Bronchial epithelial cell (primary cell): ENCODE data around the gene MAT2B. TPM values are rescaled to one million over a fixed set of nuclear protein-coding genes. Genes with fewer than 3 reads are reported as not detected.

ENCODE experiments used
- DNase-seq: peaks from one replicate; pipeline ENCODE4 v3.0.0-alpha.2; 2010; ENCODE audit warnings: low read depth
- FAIRE-seq: peaks from 2 replicates; lab custom pipeline; 2011; peaks lifted over from hg19 to GRCh38; lab: Jason Lieb, UNC
- H3K27me3 ChIP-seq: 2 replicates; pipeline ENCODE4 v1.5.1; 2011; ENCODE audit warnings: low read length; ENCODE audit not compliant: control insufficient read depth, insufficient read depth
- H3K36me3 ChIP-seq: 2 replicates; pipeline ENCODE4 v1.5.1; 2011; ENCODE audit warnings: low read length; ENCODE audit not compliant: control insufficient read depth, insufficient read depth
- H3K4me3 ChIP-seq: 2 replicates; pipeline ENCODE4 v1.5.1; 2011; ENCODE audit warnings: mild to moderate bottlenecking, low read depth, low read length, control low read depth
- CTCF ChIP-seq: IDR thresholded peaks from 2 replicates; pipeline ENCODE4 v1.5.1; 2011; ENCODE audit warnings: mild to moderate bottlenecking, moderate library complexity, low read length, control low read depth, inconsistent platforms; ENCODE audit not compliant: insufficient read depth, severe bottlenecking
- total RNA-seq: library from RNA; depleted of rRNA; stranded (reverse); fragments of >200 nt; gene quantifications from 2 replicates; pipeline ENCODE4 v1.2.1, GENCODE V29; 2014

The MAT2B gene
- total RNA-seq, 1 donor from 2014 or later = 71.1 TPM

GRCh38 chr5:163475411-163475810 lies 30.0 kb upstream of the MAT2B start:
- no peak for TF ChIP-seq CTCF
- no peaks in the 10 kb centered on the region for H3K36me3 ChIP-seq
- no peak for FAIRE-seq

DNA sequence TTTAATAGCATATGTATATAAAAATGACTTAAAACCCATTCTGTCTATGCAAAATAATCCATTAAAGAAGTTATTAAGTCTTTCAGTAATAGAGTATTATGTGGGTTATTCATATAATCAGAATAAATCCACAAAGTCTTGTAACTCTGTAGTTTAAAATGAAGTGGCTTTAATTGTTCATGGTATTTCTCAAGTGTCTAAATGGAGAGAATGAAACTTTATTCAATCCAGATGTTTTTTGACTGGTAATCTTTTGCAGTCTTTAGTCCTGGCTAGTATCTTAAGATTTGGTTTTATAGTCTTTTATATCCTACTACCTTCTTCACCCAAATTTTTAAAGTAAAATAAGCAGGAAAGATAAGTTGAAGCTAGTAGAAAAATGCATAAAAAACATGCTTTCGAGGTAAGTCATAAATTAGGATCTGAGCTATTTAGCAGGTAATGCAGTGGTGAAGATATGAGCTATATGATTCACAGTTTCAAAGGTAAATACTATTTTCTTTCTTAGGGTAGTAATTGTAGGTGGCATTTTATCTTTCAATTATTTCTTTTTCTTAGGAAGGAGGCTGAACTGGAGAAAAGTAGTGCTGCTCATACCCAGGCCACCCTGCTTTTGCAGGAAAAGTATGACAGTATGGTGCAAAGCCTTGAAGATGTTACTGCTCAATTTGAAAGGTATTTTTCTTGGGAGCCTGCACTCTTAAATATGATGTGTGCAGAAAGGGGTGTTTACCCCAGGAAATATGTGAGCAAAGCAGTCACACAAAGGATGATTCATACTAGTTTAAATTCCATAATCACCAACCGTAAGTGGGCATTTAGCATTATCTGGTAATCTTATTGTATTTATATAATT lies 27.1 kb upstream of the MAT2B start:
- no peak for TF ChIP-seq CTCF
- DNase-seq = peak; percentile 72

More at GRCh38 chr5:163475411-163475810, 30.0 kb upstream of the MAT2B start:
- H3K27me3 ChIP-seq = no peaks in the 10 kb centered on the region
- no peak overlapping the region for H3K4me3 ChIP-seq
- no peak for DNase-seq

DNA sequence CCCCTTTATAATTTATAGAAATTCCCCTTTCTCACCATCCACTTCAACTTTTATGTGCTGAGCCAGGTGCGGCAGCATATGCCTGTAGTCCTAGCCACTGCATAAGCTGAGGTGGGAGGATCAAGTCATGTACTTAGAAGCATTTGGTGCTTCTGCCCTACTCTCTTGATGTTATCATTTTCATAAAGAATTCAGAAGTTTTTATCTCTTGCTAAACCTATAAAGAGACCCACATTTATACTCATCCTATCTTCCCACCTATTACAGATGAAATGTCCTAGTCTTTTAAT lies 26.5 kb upstream of the MAT2B start:
- DNase-seq (no peak), FAIRE-seq (no peak)
- Histone ChIP-seq H3K4me3 (no peak overlapping the region), H3K27me3 (no peaks in the 10 kb centered on the region), H3K36me3 (no peaks in the 10 kb centered on the region)
- TF ChIP-seq CTCF = no peak

More for the DNA sequence above, 27.1 kb upstream of the MAT2B start:
- no peak for FAIRE-seq
- Histone ChIP-seq H3K36me3 (no peaks in the 10 kb centered on the region), H3K4me3 (no peak overlapping the region), H3K27me3 (no peaks in the 10 kb centered on the region)

DNA sequence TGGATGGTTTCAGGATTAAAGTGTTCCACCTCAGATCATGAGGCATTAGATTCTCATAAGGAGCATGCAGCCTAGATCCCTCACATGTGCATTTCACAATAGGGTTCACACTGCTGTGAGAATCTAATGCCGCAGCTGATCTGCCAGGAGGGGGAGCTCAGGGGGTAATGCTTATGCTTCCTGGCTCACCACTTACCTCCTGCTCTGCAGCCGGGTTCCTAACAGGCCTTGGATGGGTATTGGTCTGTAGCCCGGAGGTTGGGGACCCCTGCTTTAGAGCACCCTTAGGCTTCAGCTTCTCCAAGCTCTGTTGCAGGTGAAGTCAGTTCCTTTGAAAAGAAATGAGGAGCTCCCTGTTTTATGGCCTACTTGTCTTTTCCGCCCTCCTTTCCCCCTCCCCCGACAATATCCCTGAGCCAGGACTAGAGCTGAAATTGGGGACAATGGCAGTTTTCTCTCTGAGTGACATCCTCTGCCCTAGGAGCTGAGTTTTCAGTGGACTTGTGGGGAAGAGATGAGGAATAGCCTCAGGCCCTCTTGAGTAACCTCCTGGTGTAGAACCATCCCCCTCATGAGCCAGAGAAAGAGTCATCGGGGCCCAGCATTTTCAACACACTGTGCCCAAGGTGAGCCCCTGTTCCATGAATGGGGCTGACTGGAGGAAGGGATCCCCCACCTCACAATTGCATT lies 16.2 kb upstream of the MAT2B start:
- H3K27me3 ChIP-seq = no peaks in the 10 kb centered on the region
- DNase-seq = peak; percentile 52
- no peak for FAIRE-seq
- H3K36me3 ChIP-seq = no peaks in the 10 kb centered on the region
- H3K4me3 ChIP-seq = no peak overlapping the region
- TF ChIP-seq CTCF = peak; percentile 27

DNA sequence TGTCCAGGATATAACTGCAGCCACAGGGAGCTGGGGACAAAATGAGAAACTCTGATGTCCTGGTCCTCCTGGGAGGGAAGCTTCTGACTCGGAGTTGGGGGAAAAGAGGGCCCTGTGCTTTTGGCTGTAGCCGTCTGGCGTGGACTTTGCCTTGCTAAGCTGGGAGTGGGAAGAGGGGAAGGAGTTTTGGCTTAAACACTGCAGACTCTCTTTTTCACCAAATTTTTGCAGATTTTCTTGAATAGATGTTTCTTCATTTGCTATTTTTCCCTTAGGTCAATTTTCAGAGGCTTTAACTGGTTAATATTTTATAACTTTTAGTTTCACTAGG lies 15.7 kb upstream of the MAT2B start:
- no peaks in the 10 kb centered on the region for H3K36me3 ChIP-seq
- no peak for FAIRE-seq
- H3K4me3 ChIP-seq = no peak overlapping the region
- no peaks in the 10 kb centered on the region for H3K27me3 ChIP-seq
- DNase-seq = no peak
- no peak for TF ChIP-seq CTCF
